ENCODE data around the gene RECQL5.

RECQL5 gene

DNA sequence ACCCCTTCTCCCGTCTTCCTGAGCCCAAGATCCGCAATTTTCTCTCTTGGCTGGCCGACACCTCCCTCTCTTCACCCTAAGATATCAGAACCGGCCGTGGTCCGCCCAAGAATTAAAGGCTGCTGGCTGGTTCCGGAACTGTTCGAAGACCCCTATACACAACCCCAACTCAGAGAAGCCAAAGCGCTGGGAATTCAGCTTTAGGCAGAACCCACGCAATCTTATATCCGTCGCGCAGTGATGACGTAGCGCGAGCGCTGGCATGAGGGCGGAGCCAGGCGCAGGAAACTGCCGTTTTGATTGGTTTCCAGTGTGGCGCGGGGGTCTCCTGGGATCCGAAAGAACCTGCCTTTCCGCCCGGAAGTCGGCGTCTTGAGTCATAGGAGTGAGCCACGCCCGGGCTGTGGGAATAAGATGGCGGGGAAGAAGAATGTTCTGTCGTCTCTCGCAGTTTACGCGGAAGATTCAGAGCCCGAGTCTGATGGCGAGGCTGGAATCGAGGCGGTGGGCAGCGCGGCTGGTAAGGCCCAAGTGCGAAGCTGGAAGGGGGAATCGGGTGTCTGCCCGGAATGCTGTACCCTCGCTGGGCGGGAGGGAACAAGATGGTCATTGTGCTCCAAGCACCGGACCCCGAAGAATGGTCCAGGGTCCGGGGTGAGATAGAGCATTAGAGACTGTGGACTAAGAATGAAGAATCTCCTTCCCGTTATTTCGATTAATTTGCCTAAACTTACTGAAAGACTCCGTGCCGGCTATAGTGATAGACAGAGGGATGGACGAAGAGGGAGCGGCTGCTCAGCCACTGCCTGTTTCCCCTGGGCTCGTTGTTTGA is at the start of gene RECQL5, which contains the start of gene SAP30BP:
TSS of gene RECQL5 (minus strand) at position 196 of the 832 bp plus-strand sequence. CDS start 597 bp downstream, outside the sequence.
TSS of gene SAP30BP (plus strand) at position 380 of the 832 bp plus-strand sequence. CDS start at position 415, 35 bp downstream.
- DNase-seq (ENCODE audit: low read depth in 2 of 2) = peak; percentile 96 to 97

DNA sequence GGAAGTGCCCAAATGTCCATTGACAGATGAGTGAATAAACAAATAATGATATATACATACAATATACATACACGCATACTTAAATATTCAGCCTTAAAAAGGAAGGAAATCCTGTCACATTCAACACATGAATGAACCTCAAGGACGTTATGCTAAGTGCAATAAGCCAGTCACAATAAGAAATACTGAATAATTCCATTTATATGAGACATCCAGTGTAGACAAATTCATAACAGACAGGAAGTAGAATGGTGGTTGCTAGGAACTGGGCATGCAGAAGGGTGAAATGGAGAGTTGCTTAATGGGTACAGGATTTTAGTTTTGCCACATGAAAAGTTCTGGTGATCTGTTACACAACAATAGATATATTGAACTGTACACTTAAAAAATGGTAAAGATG is 45.5 kb upstream of the RECQL5 start:
- no peak for DNase-seq (ENCODE audit: low read depth in 2 of 2)

GRCh38 chr17:75707079-75707571 is 40.2 kb upstream of the RECQL5 start:
- DNase-seq (ENCODE audit: low read depth in 2 of 2) = no peak

DNA sequence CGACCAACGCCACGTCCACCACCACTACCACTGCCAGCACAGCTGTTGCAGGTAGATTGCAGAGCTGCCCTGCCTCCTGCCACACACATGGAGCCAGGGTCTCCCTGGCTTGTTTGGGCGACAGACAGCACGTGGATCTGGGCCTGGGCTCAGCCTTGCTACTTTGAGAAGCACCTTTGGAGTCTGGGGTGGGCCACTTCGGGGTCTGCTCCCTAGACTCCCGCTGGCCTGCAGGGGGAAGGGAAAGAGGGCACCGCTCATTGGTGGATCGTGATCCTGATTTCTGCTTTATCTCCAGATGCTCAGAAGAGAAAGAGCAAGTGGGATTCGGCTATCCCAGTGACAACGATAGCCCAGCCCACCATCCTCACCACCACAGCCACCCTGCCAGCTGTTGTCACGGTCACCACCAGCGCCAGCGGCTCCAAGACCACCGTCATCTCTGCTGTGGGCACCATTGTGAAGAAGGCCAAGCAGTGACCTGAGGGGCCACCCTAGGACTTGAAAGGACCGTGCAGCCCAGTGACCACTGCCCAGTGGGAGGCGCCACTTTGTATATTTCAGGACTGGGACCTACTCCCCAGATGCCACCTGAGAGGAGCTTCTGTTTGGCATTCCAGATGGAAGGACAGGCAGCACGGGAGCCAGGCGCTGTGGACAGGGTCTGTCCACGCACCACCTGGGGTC is 39.2 kb upstream of the RECQL5 start:
- no peak for DNase-seq (ENCODE audit: low read depth in 2 of 2)

- DNase-seq (ENCODE audit: low read depth in 2 of 2) = no peak
Observed at GRCh38 chr17:75704963-75705875, 38.3 kb upstream of the RECQL5 start.

- DNase-seq (ENCODE audit: low read depth in 2 of 2) = no peak
Observed at GRCh38 chr17:75703591-75703990, 36.6 kb upstream of the RECQL5 start.

- no peak for DNase-seq (ENCODE audit: low read depth in 2 of 2)
Observed at GRCh38 chr17:75703191-75703590, 36.2 kb upstream of the RECQL5 start.

DNA sequence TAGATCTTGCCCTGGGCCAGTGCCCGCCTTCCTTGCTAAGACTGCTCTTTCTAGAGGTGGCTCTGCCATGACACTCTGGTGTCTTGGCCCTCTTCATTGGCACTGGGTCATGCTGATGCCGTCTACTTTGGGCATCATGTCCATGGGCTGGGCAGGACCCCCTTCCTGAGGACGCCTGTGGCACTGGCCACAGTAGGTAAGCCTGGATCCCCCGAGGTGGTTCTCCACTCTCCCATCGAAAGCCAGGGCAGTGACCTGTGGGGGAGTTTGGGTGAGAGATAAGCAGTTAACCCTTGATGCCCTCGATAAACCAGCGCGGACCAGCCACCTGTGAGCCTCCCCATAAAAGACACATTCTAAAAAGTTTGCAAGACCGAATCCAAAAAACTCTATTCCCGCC is 34.3 kb upstream of the RECQL5 start:
- DNase-seq (ENCODE audit: low read depth in 2 of 2) = no peak

- no peak for DNase-seq (ENCODE audit: low read depth in 2 of 2)
Observed at GRCh38 chr17:75698659-75699058, 31.7 kb upstream of the RECQL5 start.

DNA sequence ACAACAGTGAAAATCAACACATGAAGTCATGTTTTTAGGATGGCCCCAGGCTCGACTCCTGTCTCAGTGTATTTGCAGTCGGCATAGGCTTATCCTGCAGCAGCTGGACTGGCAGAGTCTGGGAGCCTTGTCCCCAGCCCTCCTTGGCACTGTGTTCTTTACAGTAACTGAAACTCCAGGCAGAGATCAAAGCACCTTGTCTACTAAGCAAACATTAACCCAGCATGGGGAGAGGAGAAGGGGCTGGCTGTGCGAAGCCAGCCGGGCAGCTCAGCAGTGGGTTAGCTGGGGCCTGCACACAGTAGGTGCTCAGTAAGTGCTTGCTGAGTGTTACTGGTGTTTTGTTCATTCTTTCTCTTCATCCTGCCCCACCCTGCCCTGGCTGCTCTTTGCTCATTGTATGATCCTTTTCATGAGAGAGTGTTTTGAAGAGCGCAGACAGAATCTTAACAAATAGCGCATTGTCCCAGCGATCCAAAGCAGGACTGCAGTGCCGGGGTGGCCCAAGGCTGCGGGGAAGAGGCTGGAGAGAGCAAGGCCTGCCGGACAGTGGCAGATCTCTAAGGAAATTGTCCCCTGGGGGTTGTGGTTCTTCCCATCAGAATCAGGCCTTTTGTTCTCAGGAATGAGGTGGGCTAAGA is 30.8 kb upstream of the RECQL5 start:
- DNase-seq (ENCODE audit: low read depth in 2 of 2) = no peak

DNA sequence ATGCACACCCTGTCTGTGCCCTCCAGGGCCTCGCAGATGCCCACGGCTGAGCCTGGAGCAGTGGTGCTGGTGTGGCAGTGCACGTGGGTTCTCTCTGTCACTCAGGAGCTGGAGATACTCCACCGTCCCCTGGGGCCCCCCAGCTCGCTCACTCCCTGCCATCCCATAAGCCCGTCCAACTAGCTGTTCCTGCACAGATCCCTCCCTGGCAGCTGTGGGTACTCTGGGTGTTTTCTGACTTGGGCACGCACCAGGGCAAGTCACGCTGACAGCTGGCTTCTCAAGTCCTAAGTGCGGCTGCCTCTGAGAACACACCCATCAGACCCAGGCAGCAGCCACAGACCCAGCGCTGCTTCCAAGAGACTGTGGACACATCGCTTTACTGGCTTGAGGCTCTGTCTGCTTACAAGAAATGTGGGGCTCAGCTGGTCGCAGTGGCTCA is 28.9 kb upstream of the RECQL5 start:
- no peak for DNase-seq (ENCODE audit: low read depth in 2 of 2)

DNA sequence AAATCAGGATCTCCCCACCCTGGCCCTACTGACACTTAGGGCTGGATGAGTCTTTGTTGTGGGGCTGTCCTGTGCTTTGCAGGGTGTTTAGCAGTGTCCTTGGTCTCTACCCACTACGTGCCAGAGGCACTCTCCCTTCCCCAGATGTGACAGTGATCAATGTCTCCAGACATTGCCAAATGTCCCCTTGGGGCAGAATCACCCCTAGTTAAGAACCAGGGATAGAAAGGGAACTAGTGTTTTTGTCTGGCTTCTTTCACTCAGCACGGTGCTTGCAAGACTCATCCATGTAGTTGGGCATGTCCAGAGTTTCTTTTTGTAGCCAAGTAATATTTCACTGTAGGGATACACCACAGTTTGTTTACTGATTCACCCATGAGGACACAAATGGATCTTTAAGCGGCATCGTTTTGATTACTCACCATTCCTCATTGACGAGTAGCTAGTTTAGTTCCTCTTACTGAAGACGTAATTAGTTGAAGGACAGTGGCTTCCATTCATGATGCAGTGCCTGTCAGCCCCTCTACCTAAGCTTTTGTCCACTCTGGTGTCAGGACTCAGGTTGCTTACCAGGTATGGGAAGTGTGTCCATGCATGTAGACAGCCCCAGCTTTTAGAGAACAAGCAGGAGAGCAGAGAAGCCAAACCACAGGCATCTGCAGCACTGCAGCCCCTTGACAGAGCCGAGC is 28.3 kb upstream of the RECQL5 start:
- DNase-seq (ENCODE audit: low read depth in 2 of 2) = no peak

DNA sequence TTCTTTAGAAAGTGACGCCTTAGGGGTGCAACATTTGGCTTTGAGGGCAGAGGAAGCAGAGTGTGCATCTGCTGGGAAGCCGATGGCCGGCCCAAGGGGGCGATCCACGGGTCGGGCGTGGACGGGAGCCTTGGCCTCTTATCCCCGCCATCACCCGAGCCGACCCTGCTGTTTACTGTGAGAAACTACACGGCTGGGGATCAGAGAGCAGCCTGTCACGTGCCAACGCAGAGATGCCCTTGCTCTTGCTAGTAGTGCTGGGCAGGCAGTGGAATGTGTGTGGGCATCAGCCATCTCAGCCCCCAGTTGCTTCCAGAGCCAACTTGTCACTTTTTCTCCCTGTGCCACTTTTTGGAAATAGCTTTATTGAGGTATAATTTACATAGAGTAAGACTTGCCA is 27.6 kb upstream of the RECQL5 start:
- no peak for DNase-seq (ENCODE audit: low read depth in 2 of 2)

DNA sequence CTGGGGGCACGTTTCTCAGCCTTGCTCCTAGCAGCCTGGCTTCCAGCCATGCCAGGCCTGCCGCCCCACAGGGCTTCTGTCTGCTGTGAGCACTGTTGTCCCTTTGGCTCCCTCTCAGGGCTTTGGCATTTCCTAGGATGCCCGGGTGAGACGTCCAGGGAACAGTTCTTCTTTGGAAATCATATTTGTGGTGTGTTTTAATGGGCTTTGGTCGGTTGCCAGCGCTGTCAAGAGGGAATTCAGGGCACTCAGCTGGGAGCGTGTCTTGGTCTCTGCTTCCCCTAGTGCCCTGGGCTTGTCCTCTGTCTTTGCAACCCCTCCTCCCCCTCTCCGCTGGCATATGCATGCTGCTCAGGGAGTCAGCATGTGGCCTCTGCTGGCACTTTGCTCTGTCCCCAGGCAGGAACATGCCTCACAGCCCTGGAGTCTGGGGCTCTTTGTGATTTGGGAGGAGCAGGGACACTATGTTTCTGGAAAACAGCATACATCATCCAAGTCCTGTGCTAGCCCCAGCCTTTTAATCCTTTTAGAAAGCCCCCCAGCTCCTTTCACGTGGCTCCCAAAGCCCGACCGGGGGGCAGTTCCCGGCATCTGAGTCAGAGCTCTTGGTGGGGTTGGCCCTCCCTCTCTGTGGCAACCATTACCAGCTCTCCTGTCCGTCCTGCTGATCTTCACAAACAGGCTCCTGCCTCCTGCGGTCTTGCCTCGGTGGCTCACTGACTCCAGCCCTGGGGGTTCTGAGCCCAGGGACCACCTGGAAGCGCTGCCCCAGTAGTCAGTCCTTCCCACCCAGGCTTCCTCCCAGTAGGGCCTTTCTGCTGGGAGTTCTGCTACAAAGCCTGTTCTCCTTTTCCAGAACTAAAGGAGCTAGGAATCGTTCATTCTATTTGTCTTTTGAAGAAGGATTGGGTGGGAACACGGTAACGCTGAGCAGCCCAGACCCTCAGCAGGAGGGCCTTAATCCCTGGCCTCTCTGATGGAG is 26.8 kb upstream of the RECQL5 start:
- DNase-seq (ENCODE audit: low read depth in 2 of 2) = no peak

DNA sequence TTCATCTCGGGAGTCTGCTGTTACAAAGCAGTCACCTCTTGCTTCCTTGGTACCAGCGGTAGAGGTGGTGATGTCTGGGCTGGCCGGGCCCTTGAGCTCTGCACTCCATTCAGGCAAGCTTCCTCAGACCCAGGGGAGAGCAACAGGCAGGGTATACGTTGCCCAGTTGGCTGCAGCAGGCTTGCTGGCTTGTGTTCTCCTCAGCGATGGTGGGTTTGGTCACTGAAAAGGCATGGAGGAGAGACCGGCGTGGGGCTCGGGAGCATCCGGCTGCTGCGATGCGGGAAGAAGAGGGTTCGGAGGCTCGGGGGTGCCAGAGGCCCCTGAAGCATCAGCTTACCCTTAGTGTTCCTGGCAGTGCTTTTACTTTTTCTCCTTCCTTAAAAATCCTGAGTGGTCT is 26.0 kb upstream of the RECQL5 start:
- no peak for DNase-seq (ENCODE audit: low read depth in 2 of 2)

DNA sequence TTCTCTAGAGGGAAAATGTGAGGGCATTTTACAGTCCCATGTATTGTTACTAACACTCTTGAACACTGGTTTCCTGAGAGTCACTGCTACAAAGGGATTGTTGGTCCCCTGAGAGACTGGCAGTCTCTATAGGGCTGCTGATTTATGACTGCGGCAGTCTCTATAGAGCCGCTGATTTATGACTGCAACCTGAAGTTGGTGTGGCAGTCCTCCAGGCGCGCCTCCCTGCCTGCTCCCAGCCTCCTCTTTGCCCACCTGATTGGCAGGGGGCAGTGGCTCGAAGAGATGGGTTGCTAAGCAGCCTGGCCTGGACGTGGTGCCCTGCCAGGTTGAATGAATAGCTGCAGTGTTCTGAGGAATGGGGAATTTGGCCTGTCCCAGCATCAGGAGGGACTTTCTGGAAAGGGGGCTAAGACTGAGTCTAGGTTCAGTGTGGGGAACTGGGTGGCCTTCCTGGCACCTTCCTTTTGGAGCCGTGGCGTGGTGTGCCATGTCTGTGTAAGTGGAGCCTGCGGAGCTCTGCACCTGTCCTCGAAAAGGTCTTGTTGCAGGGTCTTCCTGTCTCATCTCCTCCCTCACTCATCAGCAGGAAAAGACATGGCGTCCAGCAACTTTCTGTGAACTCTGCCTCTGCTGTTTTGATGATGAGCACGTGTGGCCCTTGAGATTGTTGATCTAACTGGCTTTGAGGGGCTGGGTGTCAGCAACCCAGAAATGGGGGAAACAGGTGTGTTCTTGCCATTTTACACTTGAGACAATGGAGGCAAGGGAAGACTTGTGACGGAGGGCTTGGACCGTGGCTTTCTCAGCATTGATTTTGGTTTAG is 25.1 kb upstream of the RECQL5 start:
- DNase-seq (ENCODE audit: low read depth in 2 of 2) = no peak

GRCh38 chr17:75691371-75691791 is 24.4 kb upstream of the RECQL5 start:
- DNase-seq (ENCODE audit: low read depth in 2 of 2) = peak; percentile 20 to 37

DNA sequence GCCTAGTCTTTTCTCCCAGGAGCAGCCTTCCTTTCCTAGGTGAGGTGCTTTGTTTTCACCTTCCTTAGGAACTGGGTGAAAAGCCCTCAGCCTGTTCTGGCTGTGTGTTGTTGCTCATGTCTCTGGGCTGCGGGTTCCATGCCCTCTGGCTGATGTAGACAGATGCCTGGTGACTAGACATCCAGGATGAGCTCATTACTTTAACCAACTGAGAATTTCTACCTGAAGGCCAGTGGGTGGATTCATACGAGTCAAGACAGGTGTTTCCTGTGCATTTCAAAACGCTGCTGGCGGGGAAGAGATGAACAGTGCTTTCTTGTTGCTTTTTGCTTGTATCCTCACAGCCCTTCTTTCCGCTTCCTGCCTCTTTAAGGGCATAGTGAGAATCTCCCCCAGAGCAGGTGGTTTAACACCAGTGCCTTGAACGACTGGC is 22.5 kb upstream of the RECQL5 start:
- peak in 1 of 2 donors; percentile 7 for DNase-seq (ENCODE audit: low read depth in 2 of 2)
